ENCODE data around the gene GINS1. TPM values are rescaled to one million over a fixed set of nuclear protein-coding genes. Genes with fewer than 3 reads are reported as not detected.

Gene GINS1
- total RNA-seq, 1 experiment from 2014 or later = 74.3 TPM

GRCh38 chr20:25460566-25461280 is 53.2 kb downstream of the GINS1 start:
- WGBS (ENCODE audit: extremely low coverage, insufficient read length, low lambda C conversion rate) = no CpG with 5 or more reads among the region's 19 CpGs
- TF ChIP-seq, protein P1, sequence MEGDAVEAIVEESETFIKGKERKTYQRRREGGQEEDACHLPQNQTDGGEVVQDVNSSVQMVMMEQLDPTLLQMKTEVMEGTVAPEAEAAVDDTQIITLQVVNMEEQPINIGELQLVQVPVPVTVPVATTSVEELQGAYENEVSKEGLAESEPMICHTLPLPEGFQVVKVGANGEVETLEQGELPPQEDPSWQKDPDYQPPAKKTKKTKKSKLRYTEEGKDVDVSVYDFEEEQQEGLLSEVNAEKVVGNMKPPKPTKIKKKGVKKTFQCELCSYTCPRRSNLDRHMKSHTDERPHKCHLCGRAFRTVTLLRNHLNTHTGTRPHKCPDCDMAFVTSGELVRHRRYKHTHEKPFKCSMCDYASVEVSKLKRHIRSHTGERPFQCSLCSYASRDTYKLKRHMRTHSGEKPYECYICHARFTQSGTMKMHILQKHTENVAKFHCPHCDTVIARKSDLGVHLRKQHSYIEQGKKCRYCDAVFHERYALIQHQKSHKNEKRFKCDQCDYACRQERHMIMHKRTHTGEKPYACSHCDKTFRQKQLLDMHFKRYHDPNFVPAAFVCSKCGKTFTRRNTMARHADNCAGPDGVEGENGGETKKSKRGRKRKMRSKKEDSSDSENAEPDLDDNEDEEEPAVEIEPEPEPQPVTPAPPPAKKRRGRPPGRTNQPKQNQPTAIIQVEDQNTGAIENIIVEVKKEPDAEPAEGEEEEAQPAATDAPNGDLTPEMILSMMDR (conservative IDR thresholded peaks at IDR 0.05) = no peak
- Histone ChIP-seq H3K9ac (ENCODE audit: extremely low read depth, insufficient read length, low read length) (no peak overlapping the region), H2BK5ac (ENCODE audit: insufficient read length, low read length) (no peak overlapping the region), H4K91ac (ENCODE audit: insufficient read length, low read depth, low read length) (no peak overlapping the region), H3K18ac (ENCODE audit: insufficient read length, low read depth, low read length) (no peak overlapping the region), H3K23me2 (ENCODE audit: insufficient read length, low read depth, low read length, poor library complexity, severe bottlenecking) (no peaks in the 10 kb centered on the region), H3K79me2 (ENCODE audit: insufficient read depth, low read length) (no peaks in the 10 kb centered on the region), H3K23ac (ENCODE audit: insufficient read length, low read depth, low read length) (no peak overlapping the region), H2BK12ac (ENCODE audit: insufficient read length, low read depth, low read length) (no peak overlapping the region), H2AFZ (ENCODE audit: low read length) (no peak overlapping the region), H3K4me2 (ENCODE audit: insufficient read depth, insufficient read length, low read length) (no peak overlapping the region), H3K79me1 (ENCODE audit: insufficient read depth, low read depth, low read length, poor library complexity, severe bottlenecking) (no peaks in the 10 kb centered on the region), H2BK15ac (ENCODE audit: low read depth, low read length) (no peak overlapping the region), H4K20me1 (ENCODE audit: control insufficient read depth, insufficient read depth, insufficient read length) (no peaks in the 10 kb centered on the region), H2BK20ac (ENCODE audit: low read depth, low read length, poor library complexity, severe bottlenecking) (no peak overlapping the region), H2AK5ac (ENCODE audit: insufficient read length, low read length) (no peak overlapping the region), H2BK120ac (ENCODE audit: low read depth, low read length, poor library complexity, severe bottlenecking) (no peak overlapping the region), H3K4me1 (ENCODE audit: insufficient read depth, low read length) (no peaks in the 10 kb centered on the region), H3T11ph (ENCODE audit: low read length) (no peak overlapping the region), H3K9me3 (ENCODE audit: control insufficient read depth, low read depth, low read length) (no peaks in the 10 kb centered on the region), H4K5ac (ENCODE audit: insufficient read length, low read depth, low read length) (no peak overlapping the region), H3K14ac (ENCODE audit: insufficient read depth, low read length) (no peak overlapping the region), H3K27me3 (ENCODE audit: insufficient read depth, low read length) (no peaks in the 10 kb centered on the region), H3K27ac (ENCODE audit: insufficient read length, low read depth, low read length) (no peak overlapping the region), H3K4ac (ENCODE audit: low read depth, low read length) (no peak overlapping the region), H3K56ac (ENCODE audit: insufficient read length, low read depth, low read length) (no peak overlapping the region), H4K8ac (replicated peaks; ENCODE audit: insufficient read length, low read depth, low read length) (no peak overlapping the region)
- Mint-ChIP-seq H3K27ac (no peak overlapping the region), H3K9me3 (no peaks in the 10 kb centered on the region; a peak in 1 of 5 replicates), H3K27me3 (ENCODE audit: low read depth) (no peaks in the 10 kb centered on the region), H3K4me3 (no peak overlapping the region), H3K36me3 (ENCODE audit: insufficient read depth in 1 of 3, low read depth in 3 of 3) (peaks cover 58 to 79% (median 79%) of the 10 kb centered on the region in 3 experiments), H3K4me1 (peaks cover 3 to 11% of the 10 kb centered on the region in 2 experiments; a peak in 3 of 4 replicates)
- no peak for DNase-seq
